Measurements from ENCODE around the gene ZNF324. TPM values are rescaled to one million over a fixed set of nuclear protein-coding genes. Genes with fewer than 3 reads are reported as not detected.
A peak's percentile ranks its signal among the peaks of the same experiment; 100 is the strongest.

The ZNF324 gene
- total RNA-seq, 1 experiment from 2014 or later = 18.2 TPM

DNA sequence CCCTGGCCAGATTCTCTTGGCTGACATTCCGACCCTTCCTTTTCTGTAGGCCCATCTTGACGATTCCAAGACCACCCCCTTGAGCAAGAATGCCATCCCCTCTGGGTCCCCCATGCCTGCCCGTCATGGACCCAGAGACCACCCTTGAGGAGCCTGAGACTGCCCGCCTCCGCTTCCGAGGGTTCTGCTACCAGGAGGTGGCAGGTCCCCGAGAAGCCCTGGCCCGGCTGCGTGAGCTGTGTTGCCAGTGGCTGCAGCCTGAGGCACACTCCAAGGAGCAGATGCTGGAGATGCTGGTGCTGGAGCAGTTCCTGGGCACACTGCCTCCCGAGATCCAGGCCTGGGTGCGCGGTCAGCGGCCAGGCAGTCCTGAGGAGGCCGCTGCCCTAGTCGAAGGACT, 10.2 kb downstream of the ZNF324 start:
- TF ChIP-seq CTCF (IDR thresholded peaks at IDR 0.05; ENCODE audit: unreplicated experiment) = no peak
- peak overlapping the region; percentile 85 for H3K27ac Mint-ChIP-seq (ENCODE audit: unreplicated experiment)
- no TSS peak for BruUV-seq (replicated peaks)
- peaks cover 67% of the 10 kb centered on the region for H3K36me3 Mint-ChIP-seq (ENCODE audit: insufficient read depth, unreplicated experiment)
- CTCF ChIA-PET = no interaction called here
- H3K9me3 Mint-ChIP-seq (ENCODE audit: low read depth, unreplicated experiment) = no peaks in the 10 kb centered on the region
- intact Hi-C loops (cut with micrococcal nuclease; ENCODE audit: unreplicated experiment) = no loop called here
- H3K4me1 Mint-ChIP-seq (ENCODE audit: low read depth, unreplicated experiment) = peaks cover 9% of the 10 kb centered on the region
- H3K4me3 Mint-ChIP-seq (ENCODE audit: low read depth, unreplicated experiment) = peak overlapping the region; percentile 71
- no peaks in the 10 kb centered on the region for H3K27me3 Mint-ChIP-seq (ENCODE audit: unreplicated experiment)
- no peak for DNase-seq

GRCh38 chr19:58477871-58478270, 11.0 kb downstream of the ZNF324 start:
- H3K4me3 Mint-ChIP-seq (ENCODE audit: low read depth, unreplicated experiment) = no peak overlapping the region
- H3K9me3 Mint-ChIP-seq (ENCODE audit: low read depth, unreplicated experiment) = no peaks in the 10 kb centered on the region
- no peaks in the 10 kb centered on the region for H3K27me3 Mint-ChIP-seq (ENCODE audit: unreplicated experiment)
- no peak for DNase-seq
- intact Hi-C loops (cut with micrococcal nuclease; ENCODE audit: unreplicated experiment) = no loop called here
- TF ChIP-seq CTCF (IDR thresholded peaks at IDR 0.05; ENCODE audit: unreplicated experiment) = no peak
- H3K27ac Mint-ChIP-seq (ENCODE audit: unreplicated experiment) = peak overlapping the region; percentile 29
- BruUV-seq (replicated peaks) = no TSS peak
- H3K4me1 Mint-ChIP-seq (ENCODE audit: low read depth, unreplicated experiment) = peaks cover 9% of the 10 kb centered on the region
- CTCF ChIA-PET = no interaction called here
- peaks cover 59% of the 10 kb centered on the region for H3K36me3 Mint-ChIP-seq (ENCODE audit: insufficient read depth, unreplicated experiment)

DNA sequence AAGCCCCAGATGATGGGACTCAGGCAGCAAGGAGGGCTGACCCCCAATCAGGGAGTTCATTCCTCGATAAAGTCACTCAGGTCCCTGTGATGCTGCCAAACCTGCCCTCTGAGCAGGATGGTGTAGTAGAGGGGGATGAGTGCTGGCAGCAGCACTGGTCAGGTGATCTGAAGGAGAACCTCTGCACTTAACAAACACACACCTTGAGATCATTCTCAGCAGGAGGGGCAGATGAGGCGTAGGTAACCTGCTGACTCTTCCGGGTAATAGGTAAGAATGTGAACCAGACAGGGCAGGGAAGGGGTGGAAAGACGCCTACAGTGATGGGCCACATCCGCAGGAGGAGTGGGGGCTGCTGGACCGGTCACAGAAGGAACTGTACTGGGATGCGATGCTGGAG, 12.4 kb downstream of the ZNF324 start:
- Mint-ChIP-seq H3K27ac (ENCODE audit: unreplicated experiment) (no peak overlapping the region), H3K4me3 (ENCODE audit: low read depth, unreplicated experiment) (no peak overlapping the region), H3K36me3 (ENCODE audit: insufficient read depth, unreplicated experiment) (peaks cover 48% of the 10 kb centered on the region), H3K4me1 (ENCODE audit: low read depth, unreplicated experiment) (peaks cover 9% of the 10 kb centered on the region), H3K9me3 (ENCODE audit: low read depth, unreplicated experiment) (no peaks in the 10 kb centered on the region), H3K27me3 (ENCODE audit: unreplicated experiment) (no peaks in the 10 kb centered on the region)
- no peak for TF ChIP-seq CTCF (IDR thresholded peaks at IDR 0.05; ENCODE audit: unreplicated experiment)
- no TSS peak for BruUV-seq (replicated peaks)
- CTCF ChIA-PET = no interaction called here
- DNase-seq = no peak
- intact Hi-C loops (cut with micrococcal nuclease; ENCODE audit: unreplicated experiment) = no loop called here

DNA sequence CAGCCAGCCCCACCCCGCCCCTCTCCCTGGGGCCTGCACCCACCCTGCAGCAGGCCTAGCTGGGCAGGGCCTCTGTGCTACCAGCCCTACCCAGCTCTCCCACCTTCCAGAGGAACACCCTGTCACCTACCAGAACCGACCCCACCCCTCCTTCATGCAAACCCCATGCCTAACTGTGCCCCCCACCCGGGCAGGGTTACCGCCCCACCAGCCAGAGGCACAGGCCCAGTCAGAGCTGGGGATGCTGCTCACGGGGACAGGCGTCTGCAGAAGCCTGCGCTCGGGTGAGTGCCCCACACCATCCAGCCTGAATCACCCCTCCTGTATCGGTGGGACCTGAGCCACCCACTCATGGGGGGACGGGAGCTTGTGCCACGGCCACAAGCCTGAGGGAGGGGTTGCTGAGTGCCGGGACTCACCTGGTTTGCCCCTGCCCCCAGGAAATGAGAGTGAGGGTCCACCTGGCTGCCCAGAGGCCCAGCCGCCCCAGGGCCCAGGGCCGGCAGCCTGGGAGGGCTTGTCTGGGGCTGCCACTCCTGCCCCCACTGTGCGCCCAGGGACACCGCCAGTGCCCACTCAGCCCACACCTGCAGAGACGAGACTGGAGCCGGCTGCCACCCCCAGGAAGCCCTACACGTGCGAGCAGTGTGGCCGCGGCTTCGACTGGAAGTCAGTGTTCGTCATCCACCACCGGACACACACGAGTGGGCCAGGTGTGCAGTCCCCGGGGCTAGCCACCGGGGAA, 13.0 kb downstream of the ZNF324 start:
- peaks cover 41% of the 10 kb centered on the region for H3K36me3 Mint-ChIP-seq (ENCODE audit: insufficient read depth, unreplicated experiment)
- no peak overlapping the region for H3K4me3 Mint-ChIP-seq (ENCODE audit: low read depth, unreplicated experiment)
- H3K27ac Mint-ChIP-seq (ENCODE audit: unreplicated experiment) = no peak overlapping the region
- H3K4me1 Mint-ChIP-seq (ENCODE audit: low read depth, unreplicated experiment) = peaks cover 9% of the 10 kb centered on the region
- no peak for TF ChIP-seq CTCF (IDR thresholded peaks at IDR 0.05; ENCODE audit: unreplicated experiment)
- BruUV-seq (replicated peaks) = no TSS peak
- intact Hi-C loops (cut with micrococcal nuclease; ENCODE audit: unreplicated experiment) = no loop called here
- DNase-seq = no peak
- no peaks in the 10 kb centered on the region for H3K9me3 Mint-ChIP-seq (ENCODE audit: low read depth, unreplicated experiment)
- CTCF ChIA-PET = no interaction called here
- H3K27me3 Mint-ChIP-seq (ENCODE audit: unreplicated experiment) = no peaks in the 10 kb centered on the region
